NB4 (cell line): ENCODE results near the gene CEPT1.
A peak's percentile ranks its signal among the peaks of the same experiment; 100 is the strongest.
"Not testable (repeated sequence)": the region's sequence is repeated elsewhere in the genome, so short reads cannot be mapped to it uniquely, and the experiment has no call there.

ENCODE experiments used
- DNase-seq: peaks from one replicate; pipeline ENCODE4 v3.0.0; 2010; ENCODE audit warnings: low read depth
- H3K4me3 ChIP-seq: one replicate; pipeline ENCODE4 v1.5.1; 2011; ENCODE audit warnings: mild to moderate bottlenecking, low read depth, low read length, moderate library complexity
- MYC ChIP-seq: IDR thresholded peaks from 2 replicates; pipeline ENCODE4 v1.6.1; 2011; ENCODE audit warnings: low read depth, low read length
- POLR2A ChIP-seq: IDR thresholded peaks from 2 replicates; pipeline ENCODE4 v1.6.1; 2011; ENCODE audit warnings: mild to moderate bottlenecking; ENCODE audit not compliant: insufficient read length; ENCODE audit errors: extremely low read depth
- TF ChIP-seq, protein P1 (sequence below): IDR thresholded peaks from 2 replicates; pipeline ENCODE4 v1.6.1; 2011; ENCODE audit warnings: low read depth, low read length
- TF ChIP-seq, protein P2 (sequence below): IDR thresholded peaks from one replicate; pipeline ENCODE4 v1.5.1; 2012; ENCODE audit warnings: low read depth, low read length

CEPT1 gene

DNA sequence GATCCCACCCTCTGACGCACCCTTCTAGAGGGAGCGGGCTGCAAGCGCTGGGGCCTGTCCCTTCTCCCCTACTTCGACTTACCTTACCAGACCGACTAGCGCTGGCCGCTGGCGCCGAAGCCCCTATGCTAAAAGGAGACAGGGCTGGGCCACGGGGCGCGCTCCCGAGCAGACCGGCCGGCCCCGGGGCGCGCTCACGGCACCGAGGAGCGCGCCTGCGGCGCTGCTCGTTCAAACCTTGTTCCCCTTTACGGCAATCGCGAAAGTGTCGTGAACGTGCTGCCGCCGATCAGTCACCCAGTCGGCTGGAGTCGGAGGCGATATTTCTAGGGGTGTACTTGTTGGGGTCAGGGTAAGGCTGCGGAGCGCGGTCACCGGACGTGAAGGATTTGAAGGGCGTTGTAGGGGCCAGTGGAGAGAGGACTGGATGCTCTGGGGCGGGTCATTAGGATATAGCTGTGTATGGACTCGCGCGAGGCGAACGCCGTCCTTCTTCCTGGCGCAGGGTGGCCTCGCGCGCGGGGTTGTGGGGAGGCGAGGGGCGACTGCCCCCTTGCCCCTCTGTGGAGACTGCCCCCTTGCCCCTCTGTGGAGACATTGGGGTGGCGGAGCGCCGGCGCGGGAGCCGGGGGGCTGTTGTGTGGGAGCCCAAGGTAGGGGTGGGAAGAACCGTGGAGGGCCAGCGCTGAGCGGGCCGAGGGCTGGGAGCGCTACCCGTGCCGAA lies at the start of gene CEPT1, which contains the start of gene DRAM2:
TSS of gene CEPT1 (plus strand) at position 268 of the 724 bp plus-strand sequence. CDS start 7,492 bp downstream, outside the sequence.
TSS of gene DRAM2 (minus strand) at position 138 of the 724 bp plus-strand sequence. CDS start 8,539 bp downstream, outside the sequence.
- DNase-seq, result peak; percentile 97
- TF ChIP-seq, protein P1, sequence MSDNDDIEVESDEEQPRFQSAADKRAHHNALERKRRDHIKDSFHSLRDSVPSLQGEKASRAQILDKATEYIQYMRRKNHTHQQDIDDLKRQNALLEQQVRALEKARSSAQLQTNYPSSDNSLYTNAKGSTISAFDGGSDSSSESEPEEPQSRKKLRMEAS, result peak; percentile 54; the same call in 1 of the 2 replicates
- TF ChIP-seq MYC (peak; percentile 11; the same call in 1 of the 2 replicates), POLR2A (peak; percentile 84)
- TF ChIP-seq, protein P2, sequence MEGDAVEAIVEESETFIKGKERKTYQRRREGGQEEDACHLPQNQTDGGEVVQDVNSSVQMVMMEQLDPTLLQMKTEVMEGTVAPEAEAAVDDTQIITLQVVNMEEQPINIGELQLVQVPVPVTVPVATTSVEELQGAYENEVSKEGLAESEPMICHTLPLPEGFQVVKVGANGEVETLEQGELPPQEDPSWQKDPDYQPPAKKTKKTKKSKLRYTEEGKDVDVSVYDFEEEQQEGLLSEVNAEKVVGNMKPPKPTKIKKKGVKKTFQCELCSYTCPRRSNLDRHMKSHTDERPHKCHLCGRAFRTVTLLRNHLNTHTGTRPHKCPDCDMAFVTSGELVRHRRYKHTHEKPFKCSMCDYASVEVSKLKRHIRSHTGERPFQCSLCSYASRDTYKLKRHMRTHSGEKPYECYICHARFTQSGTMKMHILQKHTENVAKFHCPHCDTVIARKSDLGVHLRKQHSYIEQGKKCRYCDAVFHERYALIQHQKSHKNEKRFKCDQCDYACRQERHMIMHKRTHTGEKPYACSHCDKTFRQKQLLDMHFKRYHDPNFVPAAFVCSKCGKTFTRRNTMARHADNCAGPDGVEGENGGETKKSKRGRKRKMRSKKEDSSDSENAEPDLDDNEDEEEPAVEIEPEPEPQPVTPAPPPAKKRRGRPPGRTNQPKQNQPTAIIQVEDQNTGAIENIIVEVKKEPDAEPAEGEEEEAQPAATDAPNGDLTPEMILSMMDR, result no peak
- H3K4me3 ChIP-seq, result peak within 1 kb of the TSS; percentile 88

DNA sequence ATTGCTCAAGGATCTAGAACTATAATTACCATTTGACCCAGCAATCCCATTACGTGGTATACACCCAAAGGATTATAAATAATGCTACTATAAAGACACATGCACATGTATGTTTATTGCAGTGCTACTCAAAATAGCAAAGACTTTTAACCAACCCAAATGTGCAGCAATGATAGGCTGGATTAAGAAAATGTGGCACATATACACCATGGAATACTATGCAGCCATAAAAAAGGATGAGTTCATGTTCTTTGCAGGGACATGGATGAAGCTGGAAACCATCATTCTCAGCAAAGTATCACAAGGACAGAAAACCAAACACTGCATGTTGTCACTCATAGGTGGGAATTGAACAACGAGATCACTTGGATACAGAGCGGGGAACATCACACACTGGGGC lies 44.6 kb upstream of the CEPT1 start:
- H3K4me3 ChIP-seq, DNase-seq: not testable (repeated sequence)

DNA sequence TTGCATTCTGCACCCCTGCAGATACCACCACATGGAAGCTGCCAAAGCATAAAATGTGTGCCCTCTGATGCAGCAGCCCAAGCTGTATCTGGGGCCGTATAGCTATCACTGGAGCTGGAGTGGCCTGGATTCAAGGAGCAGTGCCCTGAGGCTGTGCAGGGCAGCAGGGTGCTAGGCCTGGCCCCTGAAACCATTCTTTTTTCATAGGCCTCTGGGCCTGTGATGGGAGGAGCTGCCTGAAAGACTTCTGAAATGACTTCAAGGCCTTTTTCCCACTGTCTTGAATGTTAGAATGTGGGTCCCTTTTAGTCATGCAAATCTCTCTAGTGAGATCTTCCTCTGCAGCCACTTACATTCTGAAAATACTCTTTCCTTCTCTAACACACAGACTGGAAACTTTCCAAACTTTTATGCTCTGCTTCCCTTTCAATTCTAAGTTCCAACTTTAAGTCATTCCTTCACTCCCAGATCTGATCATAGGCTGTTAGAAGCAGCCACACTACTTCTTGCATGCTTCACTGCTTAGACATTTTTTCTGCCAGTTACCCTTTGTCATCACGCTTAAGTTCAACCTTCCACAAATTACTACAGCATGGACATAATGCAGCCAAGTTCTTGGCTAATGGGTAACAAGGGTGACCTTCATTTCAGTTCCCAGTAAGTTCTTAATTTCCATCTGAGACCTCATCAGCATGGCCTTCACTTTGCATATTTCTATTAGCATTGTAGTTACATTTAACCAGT lies 42.5 kb upstream of the CEPT1 start:
- no peak overlapping the region for H3K4me3 ChIP-seq
- DNase-seq, result no peak
- no peak for TF ChIP-seq POLR2A
- TF ChIP-seq, protein P2, result no peak
- TF ChIP-seq, protein P1, result no peak
- TF ChIP-seq MYC, result no peak

DNA sequence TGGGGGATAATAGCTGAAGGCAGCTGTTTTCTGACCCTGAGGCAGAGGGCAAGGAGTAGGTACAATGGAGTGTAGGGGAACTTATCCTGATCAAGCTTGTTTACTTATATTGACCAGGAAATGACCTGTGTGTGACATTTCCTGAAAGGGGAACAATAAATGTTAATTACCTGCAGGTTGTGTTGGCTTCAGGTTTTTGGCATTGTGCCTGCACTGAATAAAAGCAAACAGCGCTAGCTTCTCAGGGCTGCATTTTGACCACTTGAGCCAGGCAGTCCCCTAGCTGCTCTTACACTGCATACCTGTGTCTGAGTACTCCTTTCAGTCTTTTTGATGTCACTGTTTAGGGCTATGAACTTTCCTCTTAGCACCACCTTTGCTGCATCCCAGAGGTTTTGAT lies 40.7 kb upstream of the CEPT1 start:
- TF ChIP-seq MYC, result no peak
- TF ChIP-seq, protein P2, result no peak
- TF ChIP-seq POLR2A, result no peak
- TF ChIP-seq, protein P1, result no peak
- DNase-seq, result peak; percentile 11
- H3K4me3 ChIP-seq, result no peak overlapping the region

DNA sequence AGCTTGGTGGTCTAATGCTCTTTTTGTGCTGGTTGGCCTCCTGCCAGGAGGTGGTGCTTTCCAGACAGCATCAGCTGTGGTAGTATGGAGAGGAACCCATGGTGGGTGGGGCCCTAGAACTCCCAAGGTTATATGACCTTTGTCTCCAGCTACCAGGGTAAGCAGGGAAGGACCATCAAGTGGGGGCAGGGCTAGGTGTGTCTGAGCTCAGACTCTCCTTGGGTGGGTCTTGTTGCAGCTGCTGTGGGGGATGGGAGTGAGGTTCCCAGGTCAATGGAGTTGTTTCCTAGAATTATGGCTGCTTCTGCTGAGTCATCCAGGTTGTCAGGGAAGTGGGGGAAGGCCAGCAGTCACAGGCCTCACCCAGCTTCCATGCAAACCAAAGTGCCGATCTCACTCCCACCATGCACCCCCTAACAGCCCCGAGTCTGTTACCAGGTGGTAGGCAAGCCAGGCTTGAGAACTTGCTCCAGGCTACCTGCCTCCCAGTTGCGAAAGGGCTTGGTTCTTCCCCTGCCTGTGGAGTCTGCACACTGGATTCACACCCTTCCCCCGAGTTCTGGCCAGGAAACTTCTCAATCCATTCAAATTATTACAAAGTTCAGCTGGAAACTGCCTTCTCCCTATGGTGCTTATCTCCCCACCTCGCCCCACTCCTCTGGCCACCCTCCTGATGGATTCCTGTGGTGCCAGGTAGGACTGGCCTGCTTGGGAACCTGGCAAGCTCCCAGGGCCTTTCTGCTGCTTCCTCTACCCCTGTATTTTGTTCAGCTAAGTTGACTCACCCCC lies 38.0 kb upstream of the CEPT1 start:
- no peak overlapping the region for H3K4me3 ChIP-seq
- DNase-seq, result no peak
- TF ChIP-seq, protein P2, result no peak
- TF ChIP-seq, protein P1, result no peak
- TF ChIP-seq MYC (no peak), POLR2A (no peak)

DNA sequence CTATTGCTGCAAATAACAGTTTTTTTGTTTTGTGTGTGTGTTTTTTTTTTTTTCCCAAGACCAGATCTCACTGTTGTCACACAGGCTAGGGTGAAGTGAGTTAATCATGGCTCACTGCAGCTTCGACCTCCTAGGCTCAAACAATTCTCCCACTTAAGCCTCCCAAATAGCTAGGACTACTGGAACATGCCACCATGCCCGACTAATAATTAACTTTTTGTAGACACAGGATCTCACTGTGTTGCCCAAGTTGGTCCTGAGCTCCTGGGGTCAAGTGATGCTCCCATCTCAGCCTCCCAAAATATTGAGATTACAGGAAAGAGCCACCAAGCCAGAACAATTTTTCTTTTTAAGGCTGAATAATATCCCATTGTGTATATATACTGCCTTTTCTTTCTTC lies 35.0 kb upstream of the CEPT1 start:
- no peak for TF ChIP-seq MYC
- TF ChIP-seq POLR2A, result no peak
- TF ChIP-seq, protein P1, result no peak
- TF ChIP-seq, protein P2, result no peak
- DNase-seq, result no peak
- no peak overlapping the region for H3K4me3 ChIP-seq
